ENCODE measurements around the gene SLC1A1. TPM values are rescaled to one million over a fixed set of nuclear protein-coding genes. Genes with fewer than 3 reads are reported as not detected.

SLC1A1 gene
- total RNA-seq, result 10 to 100 TPM in 1 of 3 donors, 1 to 10 TPM in 2; 3.4 to 13.1 (median 7.3) TPM

GRCh38 chr9:4489919-4490704 is at the start of gene SLC1A1:
Gene SLC1A1 (plus strand): TSS chr9:4490468. CDS start chr9:4490680, 212 bp downstream.
- TF ChIP-seq CTCF (IDR thresholded peaks at IDR 0.05) (no peak), POLR2AphosphoS5 (IDR thresholded peaks at IDR 0.05) (no peak), POLR2A (IDR thresholded peaks at IDR 0.05) (no peak)
- no peaks in the 10 kb centered on the region for H3K36me3 ChIP-seq
- peak; percentile 45 to 57 for DNase-seq (ENCODE audit: low spot score in 2 of 2)
- H3K27me3 ChIP-seq, result no peaks in the 10 kb centered on the region
- intact Hi-C loops (cut with DNase I; ENCODE audit: low total_unique reads), result no loop called here
- H3K4me1 ChIP-seq, result peaks cover 0 to 7% of the 10 kb centered on the region in 2 donors
- peak within 1 kb of the TSS; percentile 58 to 64 for H3K27ac ChIP-seq
- H3K9me3 ChIP-seq, result no peaks in the 10 kb centered on the region
- H3K4me3 ChIP-seq, result peak within 1 kb of the TSS; percentile 67 to 93 (median 83)

- intact Hi-C loops (cut with DNase I; ENCODE audit: low total_unique reads), result no loop called here
- Histone ChIP-seq H3K27ac (no peak overlapping the region), H3K4me1 (no peaks in the 10 kb centered on the region), H3K9me3 (no peaks in the 10 kb centered on the region), H3K36me3 (no peaks in the 10 kb centered on the region), H3K4me3 (no peak overlapping the region), H3K27me3 (no peaks in the 10 kb centered on the region)
- no peak for DNase-seq (ENCODE audit: low spot score in 2 of 2)
- TF ChIP-seq POLR2AphosphoS5 (IDR thresholded peaks at IDR 0.05) (no peak), POLR2A (IDR thresholded peaks at IDR 0.05) (no peak), CTCF (IDR thresholded peaks at IDR 0.05) (no peak)
Observed at GRCh38 chr9:4442806-4443205, 47.5 kb upstream of the SLC1A1 start.

GRCh38 chr9:4443439-4443838 is 46.8 kb upstream of the SLC1A1 start:
- intact Hi-C loops (cut with DNase I; ENCODE audit: low total_unique reads), result no loop called here
- H3K9me3 ChIP-seq, result no peaks in the 10 kb centered on the region
- no peak overlapping the region for H3K4me3 ChIP-seq
- H3K4me1 ChIP-seq, result no peaks in the 10 kb centered on the region
- no peak for DNase-seq (ENCODE audit: low spot score in 2 of 2)
- no peak for TF ChIP-seq CTCF (IDR thresholded peaks at IDR 0.05)
- no peak for TF ChIP-seq POLR2A (IDR thresholded peaks at IDR 0.05)
- no peak overlapping the region for H3K27ac ChIP-seq
- no peaks in the 10 kb centered on the region for H3K36me3 ChIP-seq
- H3K27me3 ChIP-seq, result no peaks in the 10 kb centered on the region

- H3K36me3 ChIP-seq, result no peaks in the 10 kb centered on the region
- no peak overlapping the region for H3K27ac ChIP-seq
- H3K4me1 ChIP-seq, result no peaks in the 10 kb centered on the region
- DNase-seq (ENCODE audit: low spot score in 2 of 2), result no peak
- no peak overlapping the region for H3K4me3 ChIP-seq
- H3K9me3 ChIP-seq, result no peaks in the 10 kb centered on the region
- intact Hi-C loops (cut with DNase I; ENCODE audit: low total_unique reads), result no loop called here
- H3K27me3 ChIP-seq, result no peaks in the 10 kb centered on the region
- TF ChIP-seq POLR2A (IDR thresholded peaks at IDR 0.05) (no peak), POLR2AphosphoS5 (IDR thresholded peaks at IDR 0.05) (no peak)
Observed at GRCh38 chr9:4461437-4461836, 28.8 kb upstream of the SLC1A1 start.

- Histone ChIP-seq H3K4me1 (no peaks in the 10 kb centered on the region), H3K9me3 (peaks cover 0 to 4% of the 10 kb centered on the region in 2 donors), H3K27ac (no peak overlapping the region), H3K27me3 (no peaks in the 10 kb centered on the region), H3K36me3 (no peaks in the 10 kb centered on the region), H3K4me3 (no peak overlapping the region)
- DNase-seq (ENCODE audit: low spot score in 2 of 2), result no peak
- intact Hi-C loops (cut with DNase I; ENCODE audit: low total_unique reads), result no loop called here
- no peak for TF ChIP-seq POLR2AphosphoS5 (IDR thresholded peaks at IDR 0.05)
- TF ChIP-seq CTCF (IDR thresholded peaks at IDR 0.05), result no peak
- no peak for TF ChIP-seq POLR2A (IDR thresholded peaks at IDR 0.05)
Observed at GRCh38 chr9:4463824-4464223, 26.4 kb upstream of the SLC1A1 start.

Measured in breast epithelium (tissue), 4 donors.